Measurements from ENCODE around the gene CHRNA4.

Gene CHRNA4

DNA sequence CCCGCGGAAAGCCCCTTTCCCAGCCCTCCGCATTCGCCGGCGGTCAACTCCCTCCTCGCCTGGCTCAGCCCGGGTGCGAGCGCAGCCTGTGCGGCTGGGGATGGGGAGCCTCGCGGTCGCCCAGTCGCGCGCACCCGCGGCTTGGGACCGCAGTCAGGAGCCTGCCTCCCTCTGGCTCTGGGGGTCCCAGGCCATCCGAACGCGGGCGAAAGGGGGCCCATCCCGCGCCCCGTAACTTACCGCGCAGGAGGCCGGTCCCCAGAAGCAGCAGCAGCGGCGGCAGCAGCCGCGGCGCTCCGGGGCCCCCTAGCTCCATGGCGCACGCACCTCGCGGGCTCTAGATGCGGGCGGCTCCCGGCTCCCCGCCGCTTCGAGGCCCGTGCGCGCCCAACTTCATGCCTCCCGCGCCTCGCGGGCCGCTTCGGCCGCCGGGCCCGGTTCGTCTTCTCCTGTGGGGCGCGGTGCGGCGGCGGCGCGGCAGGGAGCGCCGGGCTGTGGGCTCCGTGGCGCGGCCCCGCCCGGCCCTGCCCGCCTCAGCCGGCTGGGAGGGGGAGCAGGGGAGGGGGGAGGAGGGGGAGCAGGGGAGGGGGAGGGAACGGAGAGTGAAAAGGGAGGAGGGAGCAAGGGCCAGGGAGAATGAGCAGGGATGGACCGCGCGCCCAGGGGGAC, at the start of gene CHRNA4:
Gene CHRNA4 (minus strand): TSS at position 500 of the 669 bp plus-strand sequence. CDS start 184 bp downstream, at position 316.
- no peak for DNase-seq (ENCODE audit: low read depth in 2 of 2)

GRCh38 chr20:63409834-63410435, 48.8 kb upstream of the CHRNA4 start:
- no peak for DNase-seq (ENCODE audit: low read depth in 2 of 2)

DNA sequence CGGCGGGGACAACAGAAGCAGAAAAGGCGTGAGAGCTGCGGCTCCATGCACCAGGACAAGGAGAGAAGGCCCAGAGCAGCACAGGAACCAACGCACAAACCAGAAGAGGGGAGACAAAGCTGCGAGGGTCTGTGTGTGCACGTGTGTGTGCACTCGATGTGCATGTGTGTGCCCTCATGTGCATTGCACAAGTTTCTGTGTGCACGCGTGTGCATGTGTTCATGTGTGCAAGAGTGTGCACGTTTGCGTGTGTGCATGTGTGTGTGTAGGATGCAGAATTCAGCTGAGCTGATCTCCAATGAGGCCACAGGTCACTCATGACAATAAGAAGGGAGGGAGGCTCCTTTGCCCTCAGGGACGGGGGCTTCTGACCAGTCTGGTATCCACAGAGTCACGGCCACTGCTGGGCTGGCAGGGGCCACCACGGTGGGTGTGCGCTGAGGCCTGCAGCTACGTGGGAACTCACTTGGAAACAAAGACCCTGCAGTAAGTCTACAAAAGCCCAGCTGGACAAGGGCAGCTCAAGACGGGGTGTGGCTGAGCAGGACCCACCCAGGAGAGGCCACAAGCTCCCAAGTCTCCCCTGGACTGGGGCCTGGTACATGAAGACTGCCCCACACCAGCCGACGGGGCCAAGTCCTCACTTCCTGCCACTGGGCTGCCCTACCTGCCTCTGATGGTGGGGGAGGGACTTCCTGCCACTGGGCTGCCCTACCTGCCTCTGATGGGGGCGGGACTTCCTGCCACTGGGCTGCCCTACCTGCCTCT, 48.1 kb upstream of the CHRNA4 start:
- no peak for DNase-seq (ENCODE audit: low read depth in 2 of 2)

GRCh38 chr20:63408684-63409046, 47.5 kb upstream of the CHRNA4 start:
- no peak for DNase-seq (ENCODE audit: low read depth in 2 of 2)

- no peak for DNase-seq (ENCODE audit: low read depth in 2 of 2)
These were observed 47.0 kb upstream of the CHRNA4 start for GRCh38 chr20:63407928-63408683.

GRCh38 chr20:63406617-63407245, 45.6 kb upstream of the CHRNA4 start:
- no peak for DNase-seq (ENCODE audit: low read depth in 2 of 2)

DNA sequence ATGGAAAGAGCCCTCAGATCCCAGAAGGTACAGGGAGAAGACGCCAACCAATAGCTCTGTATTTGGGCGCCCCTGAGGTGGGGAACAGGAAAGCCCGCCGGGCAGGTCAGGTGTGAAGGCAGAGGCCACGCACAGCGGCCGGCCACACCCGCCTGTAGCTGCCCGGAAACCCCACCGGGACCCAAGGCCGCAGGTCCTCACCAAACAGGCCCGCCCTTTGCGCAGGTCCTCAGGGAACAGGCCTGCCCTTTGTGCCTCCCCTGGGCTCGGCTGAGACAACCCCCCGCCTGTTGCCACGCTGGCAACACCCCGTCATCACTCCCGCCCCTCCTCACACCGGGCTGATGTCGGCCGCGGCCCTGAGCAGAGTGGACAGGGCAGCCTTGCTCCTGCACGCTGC, 44.9 kb upstream of the CHRNA4 start:
- no peak for DNase-seq (ENCODE audit: low read depth in 2 of 2)

DNA sequence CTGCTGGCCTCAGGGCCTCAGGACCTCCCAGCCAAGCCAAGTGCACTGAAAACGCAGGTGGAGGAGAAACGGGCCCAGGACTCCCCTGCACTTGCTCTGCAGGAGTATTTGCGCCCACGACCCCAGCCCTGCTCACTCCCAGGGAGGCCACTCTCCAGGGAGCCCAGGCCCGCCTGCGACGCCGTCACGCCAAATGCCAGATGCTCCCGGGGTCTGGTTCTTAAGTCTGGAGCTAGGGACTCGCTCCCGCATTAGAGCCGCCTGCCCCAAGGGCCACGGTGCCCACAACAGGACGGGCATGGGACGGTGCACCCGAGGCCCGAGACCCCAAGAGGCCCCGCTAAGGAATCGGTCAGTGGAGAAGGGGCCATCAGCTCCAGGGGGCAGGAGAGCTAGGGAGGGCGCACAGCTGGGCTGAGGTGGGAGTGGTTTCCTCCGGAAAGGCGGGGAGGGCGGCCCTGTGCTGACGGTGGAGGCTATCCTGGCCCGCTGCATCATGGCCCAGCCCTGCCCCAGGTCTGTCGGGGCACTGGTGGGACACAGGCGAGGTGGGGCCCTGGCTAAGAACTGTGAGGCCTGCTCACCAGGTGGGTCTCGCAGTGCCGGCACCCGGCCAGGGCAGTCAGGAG, 44.1 kb upstream of the CHRNA4 start:
- DNase-seq (ENCODE audit: low read depth in 2 of 2): no peak

DNA sequence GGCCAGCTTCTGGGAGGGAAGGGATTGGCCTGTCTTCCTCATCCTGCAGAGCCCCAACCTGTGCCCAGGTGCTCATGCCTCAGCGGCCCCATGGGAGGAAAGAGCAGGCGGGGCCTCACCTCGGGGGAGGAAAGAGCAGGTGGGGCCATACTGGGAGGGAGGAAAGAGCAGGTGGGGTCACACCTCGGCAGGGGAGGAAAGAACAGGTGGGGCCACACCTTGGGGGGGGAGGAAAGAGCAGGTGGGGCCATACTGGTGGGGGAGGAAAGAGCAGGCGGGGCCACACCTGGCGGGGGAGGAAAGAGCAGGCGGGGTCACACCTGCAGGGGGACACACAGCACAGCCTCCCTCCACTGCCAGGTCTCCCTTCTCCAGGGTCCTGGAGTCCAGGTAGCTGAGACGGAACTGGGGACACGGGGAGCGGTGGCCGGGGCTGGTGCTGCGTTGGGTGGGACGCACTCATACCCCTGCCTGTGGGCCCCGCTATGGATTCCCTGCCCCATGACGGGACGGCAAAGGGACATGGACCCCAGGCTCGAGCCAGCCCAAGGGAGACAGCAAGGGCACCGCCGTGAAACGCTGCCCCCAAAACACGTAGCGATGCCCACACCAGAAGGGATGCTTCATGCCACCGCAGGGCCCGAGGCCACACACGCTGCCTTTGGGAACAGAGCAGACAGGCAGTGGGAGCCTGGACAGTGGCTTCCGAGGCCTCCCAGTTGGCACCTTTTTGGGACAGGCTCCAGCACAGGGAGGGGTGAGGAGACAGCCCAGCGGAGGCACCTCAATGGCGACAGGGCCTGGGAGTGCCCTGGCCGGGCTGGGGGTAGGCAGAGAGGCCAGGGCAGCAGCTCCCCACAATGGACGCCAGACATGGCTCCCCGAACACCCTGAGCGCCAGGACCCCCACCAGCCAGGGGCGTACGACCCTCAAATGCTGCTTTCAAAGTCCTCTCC, 43.3 kb upstream of the CHRNA4 start:
- DNase-seq (ENCODE audit: low read depth in 2 of 2): no peak

GRCh38 chr20:63403403-63404105, 42.4 kb upstream of the CHRNA4 start:
- DNase-seq (ENCODE audit: low read depth in 2 of 2): no peak

GRCh38 chr20:63402860-63403220, 41.7 kb upstream of the CHRNA4 start:
- DNase-seq (ENCODE audit: low read depth in 2 of 2): no peak

DNA sequence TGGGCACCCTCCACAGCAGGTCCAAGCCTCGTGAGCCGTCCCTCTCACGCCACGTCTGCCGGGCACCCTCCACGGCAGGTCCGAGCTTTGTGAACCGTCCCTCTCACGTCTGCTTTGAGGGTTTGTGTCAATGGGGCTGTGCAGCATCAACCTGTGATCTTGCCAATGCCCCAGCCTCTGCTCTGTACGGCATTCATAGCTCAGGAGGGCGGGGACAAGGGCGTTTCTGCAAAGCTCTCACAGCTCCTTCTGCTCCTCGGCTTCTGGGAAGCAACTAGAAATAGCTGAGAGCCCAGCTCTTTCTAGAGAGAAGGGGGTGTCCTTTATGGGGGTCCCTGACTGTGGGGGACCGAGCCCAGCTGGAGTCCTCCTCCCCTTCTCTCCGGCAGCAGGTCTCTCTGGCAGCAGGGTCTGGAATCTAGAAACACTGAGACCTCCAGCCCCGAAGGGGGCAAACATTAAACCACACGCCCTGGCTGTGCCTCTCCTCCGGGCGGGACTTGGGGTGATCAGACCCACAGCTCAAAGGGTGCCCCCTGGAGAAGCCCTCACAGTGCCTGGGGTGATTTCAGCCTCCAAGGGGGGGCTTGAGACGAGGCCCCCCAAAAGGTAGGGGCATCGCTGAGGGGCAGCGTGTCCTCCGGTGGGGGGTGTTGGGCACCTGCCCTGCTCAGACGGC, 41.2 kb upstream of the CHRNA4 start:
- no peak for DNase-seq (ENCODE audit: low read depth in 2 of 2)

GRCh38 chr20:63401384-63402110, 40.4 kb upstream of the CHRNA4 start:
- no peak for DNase-seq (ENCODE audit: low read depth in 2 of 2)

DNA sequence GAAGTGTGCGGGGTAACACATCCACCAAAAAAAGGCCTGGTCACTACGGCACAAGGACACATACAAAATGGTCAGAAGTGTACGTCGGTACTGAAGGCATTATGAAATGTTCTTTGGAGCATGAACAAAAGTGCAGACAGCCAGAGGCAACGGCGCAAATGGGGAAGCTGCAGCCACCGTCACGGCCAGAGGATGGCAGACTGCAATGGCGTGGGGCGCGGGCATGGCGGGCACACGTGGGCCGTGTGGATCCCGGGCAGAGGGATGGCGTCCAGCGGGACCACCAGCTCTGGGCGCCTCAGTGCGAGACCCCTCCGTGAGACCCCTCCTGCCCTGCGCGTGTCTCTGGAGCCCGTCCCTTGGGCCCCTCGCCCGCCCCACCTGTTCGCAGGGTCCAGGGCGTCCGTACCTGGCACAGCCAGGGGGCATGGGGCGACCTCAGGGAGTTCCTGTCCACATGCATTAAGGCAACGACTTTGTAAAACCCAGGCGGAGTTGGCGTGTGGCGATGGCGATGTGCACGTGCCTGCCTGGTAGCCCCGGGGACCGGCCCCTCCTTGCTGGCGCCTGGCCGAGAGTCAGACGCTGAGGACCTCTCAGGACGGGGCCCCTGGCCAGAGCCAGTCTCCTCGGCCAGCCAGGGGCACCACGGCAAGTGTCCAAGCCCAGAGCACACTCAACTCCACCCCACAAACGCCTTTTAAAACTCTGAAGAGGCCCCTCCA, 39.5 kb upstream of the CHRNA4 start:
- no peak for DNase-seq (ENCODE audit: low read depth in 2 of 2)

DNA sequence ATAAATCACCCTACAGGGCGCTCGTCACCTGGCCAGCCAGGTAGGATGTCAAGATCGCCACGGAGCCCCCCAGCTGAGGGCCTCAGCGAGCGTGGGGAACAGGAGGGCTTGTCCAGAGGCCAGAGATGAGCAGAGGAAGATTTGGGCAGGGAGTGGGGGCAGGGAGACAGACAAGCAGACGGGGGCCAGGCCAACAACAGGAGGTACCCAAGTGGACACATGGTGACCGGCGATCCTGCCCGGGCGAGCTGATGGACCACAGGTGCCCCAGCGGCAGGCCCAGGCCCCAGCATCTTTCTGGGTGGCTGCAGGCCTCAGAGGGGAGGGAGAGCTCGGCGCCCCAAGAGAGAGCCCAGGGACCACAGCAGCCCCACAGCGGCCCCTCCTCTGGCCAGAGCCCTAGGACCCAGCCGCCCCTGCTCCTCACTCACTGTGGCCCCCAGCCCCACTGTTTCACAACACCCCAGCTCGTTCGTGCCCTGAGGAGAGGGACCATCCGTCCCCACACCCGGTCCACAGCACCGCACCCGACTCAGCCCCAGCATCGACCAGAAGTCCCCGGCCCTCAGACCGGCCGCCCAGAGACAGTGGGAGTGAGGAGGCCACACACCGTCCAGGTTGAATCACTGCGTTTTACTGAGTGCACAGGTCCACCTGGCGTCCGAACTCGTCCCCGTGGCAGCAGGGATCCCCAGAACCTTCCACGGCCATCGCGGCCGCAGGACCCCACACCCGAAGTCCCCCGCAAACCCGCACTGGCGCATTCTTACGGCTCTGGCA, 38.6 kb upstream of the CHRNA4 start:
- DNase-seq (ENCODE audit: low read depth in 2 of 2): no peak

DNA sequence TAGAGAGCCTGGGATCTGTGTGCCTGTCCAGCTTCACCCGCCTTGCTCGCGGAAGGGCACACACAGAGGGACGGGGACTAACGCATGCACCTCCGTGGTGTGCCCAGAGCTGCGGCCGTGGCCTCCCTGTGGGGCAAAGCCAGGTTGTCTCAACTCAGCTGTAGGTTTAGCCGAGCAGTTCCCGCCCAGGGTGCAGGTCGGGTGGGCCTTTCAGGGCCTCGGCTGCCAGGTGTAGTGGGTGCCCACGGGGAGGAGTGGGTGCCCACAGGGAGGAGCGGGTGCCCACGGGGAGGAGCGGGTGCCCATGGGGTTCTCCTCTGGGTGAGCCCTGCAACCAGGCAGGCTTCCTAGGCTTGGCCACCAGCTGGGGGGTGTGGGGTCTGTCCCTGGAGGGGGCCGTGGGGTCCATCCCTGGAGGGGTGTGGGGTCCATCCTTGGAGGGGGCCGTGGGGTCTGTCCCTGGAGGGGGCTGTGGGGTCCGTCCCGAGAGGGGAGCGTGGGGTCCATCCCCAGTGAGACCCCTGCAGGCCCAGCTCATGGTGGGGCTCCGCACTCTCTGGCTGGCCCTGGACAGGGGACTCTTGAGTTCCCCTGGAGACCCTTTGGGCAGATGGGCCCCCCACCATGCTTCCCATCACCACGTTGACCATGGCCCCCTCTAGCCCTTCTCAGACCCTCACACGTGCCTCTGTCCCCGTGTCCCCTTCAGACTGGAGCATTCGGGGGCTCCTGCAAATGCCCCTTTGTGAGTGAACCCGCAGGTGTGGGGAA, 37.8 kb upstream of the CHRNA4 start:
- no peak for DNase-seq (ENCODE audit: low read depth in 2 of 2)

Data from stimulated activated CD8-positive, alpha-beta memory T cell treated with anti-CD3 and anti-CD28 coated beads, Interleukin-15, amount 100 ng/mL, for 48 hours (primary cell).